Activated naive CD8-positive, alpha-beta T cell treated with anti-CD3 and anti-CD28 coated beads, Interleukin-2, amount 10 ng/mL, durations not matched to agents 7 days and 5 days (primary cell): Measurements from ENCODE around the gene TYRO3. TPM values are rescaled to one million over a fixed set of nuclear protein-coding genes. Genes with fewer than 3 reads are reported as not detected.

Experiments used
- ATAC-seq: fragments of 150-1000 bp; cut with Tn5 transposase; one replicate; pipeline ENCODE4 v1.10.0; 2021; ENCODE audit warnings: low read depth, moderate library complexity
- POLR2A ChIA-PET: fragments of 350-600 bp; sonication (Branson Sonifier 250); formaldehyde crosslinking; loops from one replicate; lab custom pipeline; 2021; ENCODE audit warnings: antibody characterized with exemption; lab: Charles Lee
- DNase-seq: peaks from one replicate; pipeline ENCODE4 v3.0.0; 2021
- H3K27ac Mint-ChIP-seq: one replicate; pipeline ENCODE4 v1.8.0; 2022; ENCODE audit warnings: mild to moderate bottlenecking, mixed read lengths
- H3K27me3 Mint-ChIP-seq: one replicate; pipeline ENCODE4 v1.8.0; 2022; ENCODE audit warnings: mild to moderate bottlenecking, moderate library complexity, mixed read lengths
- H3K36me3 Mint-ChIP-seq: one replicate; pipeline ENCODE4 v1.8.0; 2021; ENCODE audit warnings: mild to moderate bottlenecking, mixed read lengths
- H3K4me1 Mint-ChIP-seq: one replicate; pipeline ENCODE4 v1.8.0; 2021; ENCODE audit warnings: mixed read lengths
- H3K4me3 Mint-ChIP-seq: one replicate; pipeline ENCODE4 v1.8.0; 2022; ENCODE audit warnings: mild to moderate bottlenecking, moderate library complexity, mixed read lengths
- H3K9me3 Mint-ChIP-seq: one replicate; pipeline ENCODE4 v1.8.0; 2021; ENCODE audit warnings: mixed read lengths
- total RNA-seq, 2 experiments: library from RNA; stranded (reverse); gene quantifications; one replicate each; pipeline ENCODE4 v1.2.3, GENCODE V29; 2021

Gene TYRO3
- total RNA-seq, 2 experiments from 2014 or later, result 0.22 to 0.28 TPM

GRCh38 chr15:41605566-41605965 is 46.6 kb downstream of the TYRO3 start:
- Mint-ChIP-seq H3K4me3 (no peak overlapping the region), H3K27ac (no peak overlapping the region), H3K4me1 (peaks cover 8% of the 10 kb centered on the region), H3K36me3 (peaks cover 1% of the 10 kb centered on the region), H3K27me3 (peaks cover 45% of the 10 kb centered on the region), H3K9me3 (no peaks in the 10 kb centered on the region)
- no peak for ATAC-seq
- POLR2A ChIA-PET, result no interaction called here
- no peak for DNase-seq

GRCh38 chr15:41606997-41607396 is 48.0 kb downstream of the TYRO3 start:
- POLR2A ChIA-PET, result no interaction called here
- Mint-ChIP-seq H3K36me3 (peaks cover 1% of the 10 kb centered on the region), H3K4me1 (peaks cover 8% of the 10 kb centered on the region), H3K9me3 (peaks cover 2% of the 10 kb centered on the region), H3K27me3 (peaks cover 41% of the 10 kb centered on the region), H3K4me3 (no peak overlapping the region), H3K27ac (no peak overlapping the region)
- DNase-seq (no peak), ATAC-seq (no peak)

- H3K27me3 Mint-ChIP-seq, result peaks cover 29% of the 10 kb centered on the region
- no peak for ATAC-seq
- no peak overlapping the region for H3K4me3 Mint-ChIP-seq
- H3K36me3 Mint-ChIP-seq, result peaks cover 1% of the 10 kb centered on the region
- peaks cover 2% of the 10 kb centered on the region for H3K9me3 Mint-ChIP-seq
- peaks cover 4% of the 10 kb centered on the region for H3K4me1 Mint-ChIP-seq
- POLR2A ChIA-PET, result no interaction called here
- DNase-seq, result no peak
- no peak overlapping the region for H3K27ac Mint-ChIP-seq
Measured at GRCh38 chr15:41609123-41609522, 50.1 kb downstream of the TYRO3 start.

DNA sequence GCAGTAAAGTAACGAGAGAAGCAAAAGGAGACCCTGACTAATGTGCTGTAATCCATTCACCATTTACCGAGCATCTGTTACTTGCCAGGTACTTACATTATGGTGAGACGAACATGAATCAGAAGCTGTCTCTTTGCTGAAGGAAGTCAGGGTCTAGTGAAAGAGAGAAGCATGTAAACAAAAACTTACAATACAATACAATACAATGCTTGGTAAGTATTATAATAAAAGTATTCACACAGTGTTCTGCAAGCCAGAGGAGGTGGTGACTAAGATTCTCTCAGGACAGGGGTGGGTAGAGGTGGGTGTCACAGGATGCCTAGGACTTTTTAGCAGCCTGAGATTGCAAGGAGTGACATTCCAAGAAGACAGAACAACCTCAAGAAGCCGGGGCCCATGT is 51.0 kb downstream of the TYRO3 start:
- no peaks in the 10 kb centered on the region for H3K4me1 Mint-ChIP-seq
- POLR2A ChIA-PET, result no interaction called here
- peaks cover 1% of the 10 kb centered on the region for H3K36me3 Mint-ChIP-seq
- H3K27ac Mint-ChIP-seq, result no peak overlapping the region
- ATAC-seq (no peak), DNase-seq (no peak)
- H3K27me3 Mint-ChIP-seq, result peaks cover 27% of the 10 kb centered on the region
- H3K4me3 Mint-ChIP-seq, result no peak overlapping the region
- H3K9me3 Mint-ChIP-seq, result peaks cover 2% of the 10 kb centered on the region

GRCh38 chr15:41620536-41621199 is 61.7 kb downstream of the TYRO3 start:
- DNase-seq, result no peak

GRCh38 chr15:41621200-41622193 is 62.5 kb downstream of the TYRO3 start:
- Mint-ChIP-seq H3K4me3 (peak overlapping the region; percentile 83), H3K27ac (peak overlapping the region; percentile 81), H3K9me3 (peaks cover 2% of the 10 kb centered on the region), H3K27me3 (peaks cover 12% of the 10 kb centered on the region), H3K36me3 (no peaks in the 10 kb centered on the region), H3K4me1 (peaks cover 10% of the 10 kb centered on the region)
- peak; percentile 85 for DNase-seq
- POLR2A ChIA-PET, result interaction anchor here (0.6 to 2.3 kb wide), 2 partner anchors 39 to 282 kb away, joined by 3 to 25 read pairs; partner anchors contain the start of gene MGA
- ATAC-seq, result peak; percentile 93

More at GRCh38 chr15:41620536-41621199, 61.7 kb downstream of the TYRO3 start:
- H3K27ac Mint-ChIP-seq, result peak overlapping the region; percentile 81
- POLR2A ChIA-PET, result interaction anchor here (0.7 to 2.3 kb wide), 2 partner anchors 40 to 288 kb away, joined by 3 to 25 read pairs; partner anchors contain the start of genes MGA, NUSAP1 and OIP5
- no peak for ATAC-seq
- H3K4me3 Mint-ChIP-seq, result peak overlapping the region; percentile 83
- peaks cover 2% of the 10 kb centered on the region for H3K9me3 Mint-ChIP-seq
- H3K27me3 Mint-ChIP-seq, result peaks cover 12% of the 10 kb centered on the region
- H3K4me1 Mint-ChIP-seq, result peaks cover 10% of the 10 kb centered on the region
- no peaks in the 10 kb centered on the region for H3K36me3 Mint-ChIP-seq

DNA sequence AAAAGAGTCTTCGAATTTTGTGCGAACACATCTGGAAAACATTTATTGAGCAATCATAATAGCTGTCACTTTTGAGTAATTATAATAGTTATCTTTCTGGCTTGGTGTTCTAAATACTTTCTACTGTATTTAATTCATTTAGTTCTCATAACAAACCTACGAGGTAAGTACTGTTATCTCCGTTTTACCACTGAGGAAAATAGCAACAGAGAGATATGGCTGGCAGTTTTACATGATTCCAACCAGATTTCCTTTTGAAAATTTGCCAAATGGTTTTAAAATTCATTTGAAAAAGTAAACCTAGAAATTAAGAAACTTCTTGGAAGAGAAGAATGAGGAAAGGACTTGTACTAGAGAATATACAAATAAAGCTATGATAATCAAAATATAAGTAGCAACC is 63.9 kb downstream of the TYRO3 start:
- POLR2A ChIA-PET, result interaction anchor here (2.3 kb wide), 1 partner anchor 38 kb away, joined by 25 read pairs; the partner anchor contains the start of gene MGA
- Mint-ChIP-seq H3K36me3 (peaks cover 1% of the 10 kb centered on the region), H3K27ac (no peak overlapping the region), H3K4me3 (no peak overlapping the region), H3K4me1 (peaks cover 10% of the 10 kb centered on the region), H3K27me3 (peaks cover 12% of the 10 kb centered on the region), H3K9me3 (peaks cover 2% of the 10 kb centered on the region)
- ATAC-seq, result no peak
- no peak for DNase-seq

DNA sequence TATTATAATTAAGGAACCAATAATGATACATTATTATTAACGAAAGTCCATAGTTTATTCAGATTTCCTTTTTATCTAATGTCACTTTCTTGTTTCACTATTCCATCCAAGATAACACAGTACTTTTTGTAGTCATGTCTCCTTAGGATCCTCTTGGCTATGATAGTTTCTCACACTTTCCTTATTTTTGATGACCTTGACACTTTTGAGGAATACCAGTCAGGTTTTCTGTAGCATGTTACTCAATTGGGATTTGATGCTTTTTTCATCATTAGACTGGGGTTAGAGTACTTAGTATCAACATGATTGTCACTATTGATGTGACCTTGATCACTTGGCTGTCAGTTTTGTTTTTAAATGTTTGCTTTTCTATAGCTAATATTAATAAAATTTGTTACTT is 68.2 kb downstream of the TYRO3 start:
- DNase-seq (no peak), ATAC-seq (no peak)
- Mint-ChIP-seq H3K27me3 (peaks cover 2% of the 10 kb centered on the region), H3K36me3 (peaks cover 1% of the 10 kb centered on the region), H3K27ac (no peak overlapping the region), H3K4me3 (no peak overlapping the region), H3K4me1 (peaks cover 2% of the 10 kb centered on the region), H3K9me3 (no peaks in the 10 kb centered on the region)
- POLR2A ChIA-PET, result no interaction called here

- Mint-ChIP-seq H3K27ac (no peak overlapping the region), H3K27me3 (no peaks in the 10 kb centered on the region), H3K36me3 (peaks cover 1% of the 10 kb centered on the region), H3K4me1 (peaks cover 7% of the 10 kb centered on the region), H3K4me3 (no peak overlapping the region), H3K9me3 (no peaks in the 10 kb centered on the region)
- no peak for ATAC-seq
- no peak for DNase-seq
- POLR2A ChIA-PET, result interaction anchor here (0.6 kb wide), 1 partner anchor 264 kb away, joined by 3 read pairs; no protein-coding TSS in a partner anchor
Measured at GRCh38 chr15:41629463-41629862, 70.5 kb downstream of the TYRO3 start.

- Mint-ChIP-seq H3K9me3 (no peaks in the 10 kb centered on the region), H3K27me3 (no peaks in the 10 kb centered on the region), H3K36me3 (peaks cover 1% of the 10 kb centered on the region), H3K4me3 (no peak overlapping the region), H3K27ac (no peak overlapping the region), H3K4me1 (peaks cover 10% of the 10 kb centered on the region)
- POLR2A ChIA-PET, result interaction anchor here (0.6 kb wide), 1 partner anchor 264 kb away, joined by 3 read pairs; no protein-coding TSS in a partner anchor
- ATAC-seq (no peak), DNase-seq (no peak)
Measured at GRCh38 chr15:41629883-41630282, 70.9 kb downstream of the TYRO3 start.

GRCh38 chr15:41630616-41631217 is 71.7 kb downstream of the TYRO3 start:
- H3K27me3 Mint-ChIP-seq, result no peaks in the 10 kb centered on the region
- peaks cover 10% of the 10 kb centered on the region for H3K4me1 Mint-ChIP-seq
- no peak overlapping the region for H3K27ac Mint-ChIP-seq
- DNase-seq (no peak), ATAC-seq (no peak)
- H3K4me3 Mint-ChIP-seq, result no peak overlapping the region
- H3K9me3 Mint-ChIP-seq, result no peaks in the 10 kb centered on the region
- POLR2A ChIA-PET, result no interaction called here
- peaks cover 1% of the 10 kb centered on the region for H3K36me3 Mint-ChIP-seq

DNA sequence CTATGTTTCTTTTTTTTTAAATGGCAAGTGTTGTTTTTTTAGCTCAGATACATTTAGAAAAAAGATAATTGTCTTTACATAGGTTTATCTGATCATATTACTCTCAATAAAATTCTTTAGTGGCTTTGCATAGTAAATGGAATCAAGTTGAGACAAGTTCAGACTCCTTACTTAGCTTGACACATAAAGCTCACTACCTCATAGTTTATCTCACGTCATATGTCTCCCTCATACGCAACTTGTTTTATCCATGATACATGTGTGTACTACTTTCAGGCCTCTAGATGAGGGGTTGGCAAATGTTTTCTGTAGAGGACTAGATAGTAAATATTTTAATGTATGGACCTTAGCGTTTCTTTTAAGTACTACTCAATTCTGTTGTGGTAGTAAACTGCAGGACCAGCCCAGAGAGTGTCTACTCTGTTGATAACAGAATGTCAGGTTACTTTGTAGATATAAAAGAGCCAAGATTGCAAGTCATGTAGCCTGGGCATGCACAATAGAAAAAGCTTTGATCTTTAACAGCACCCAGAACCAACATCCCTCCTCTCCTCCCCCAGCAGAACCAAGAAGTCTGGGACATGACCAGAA is 73.0 kb downstream of the TYRO3 start:
- POLR2A ChIA-PET, result no interaction called here
- Mint-ChIP-seq H3K9me3 (no peaks in the 10 kb centered on the region), H3K27me3 (no peaks in the 10 kb centered on the region), H3K4me3 (no peak overlapping the region), H3K4me1 (peaks cover 10% of the 10 kb centered on the region), H3K27ac (no peak overlapping the region), H3K36me3 (peaks cover 1% of the 10 kb centered on the region)
- DNase-seq, result no peak
- ATAC-seq, result no peak
